Measurements from ENCODE around the gene PLA2G4C. TPM values are rescaled to one million over a fixed set of nuclear protein-coding genes. Genes with fewer than 3 reads are reported as not detected.
A peak's percentile ranks its signal among the peaks of the same experiment; 100 is the strongest.

Gene PLA2G4C
- total RNA-seq, 1 experiment from 2014 or later, result 5.9 TPM

- no peak overlapping the region for H3K4me2 ChIP-seq (ENCODE audit: low read depth, low read length, poor library complexity, severe bottlenecking)
- DNase-seq, result no peak
- H2AFZ ChIP-seq (ENCODE audit: low read length), result no peak overlapping the region
- no peaks in the 10 kb centered on the region for H3K4me1 ChIP-seq (ENCODE audit: low read length)
- H3K4me3 ChIP-seq (ENCODE audit: low read length), result no peak overlapping the region
- H3K9ac ChIP-seq (ENCODE audit: low read length), result no peak overlapping the region
- no peaks in the 10 kb centered on the region for H3K27me3 ChIP-seq (ENCODE audit: low read length)
- no peak overlapping the region for H3K27ac ChIP-seq (ENCODE audit: low read length)
- H3K79me2 ChIP-seq (ENCODE audit: low read length), result no peaks in the 10 kb centered on the region
- no peaks in the 10 kb centered on the region for H4K20me1 ChIP-seq (ENCODE audit: insufficient read depth, low read depth, low read length)
- H3K9me3 ChIP-seq (ENCODE audit: low read length), result no peaks in the 10 kb centered on the region
- peaks cover 20% of the 10 kb centered on the region for H3K36me3 ChIP-seq (ENCODE audit: insufficient read depth, low read length)
- no peaks in the 10 kb centered on the region for H3K9me2 ChIP-seq (replicated peaks; ENCODE audit: insufficient read depth, low read length)
Measured at GRCh38 chr19:48121066-48121465, 10.4 kb upstream of the PLA2G4C start.

GRCh38 chr19:48120505-48120904 is 9.9 kb upstream of the PLA2G4C start:
- no peak overlapping the region for H2AFZ ChIP-seq (ENCODE audit: low read length)
- peaks cover 18% of the 10 kb centered on the region for H3K36me3 ChIP-seq (ENCODE audit: insufficient read depth, low read length)
- H3K4me1 ChIP-seq (ENCODE audit: low read length), result no peaks in the 10 kb centered on the region
- H3K27me3 ChIP-seq (ENCODE audit: low read length), result no peaks in the 10 kb centered on the region
- no peak overlapping the region for H3K27ac ChIP-seq (ENCODE audit: low read length)
- no peak overlapping the region for H3K4me2 ChIP-seq (ENCODE audit: low read depth, low read length, poor library complexity, severe bottlenecking)
- H3K4me3 ChIP-seq (ENCODE audit: low read length), result no peak overlapping the region
- no peaks in the 10 kb centered on the region for H3K9me3 ChIP-seq (ENCODE audit: low read length)
- H3K79me2 ChIP-seq (ENCODE audit: low read length), result no peaks in the 10 kb centered on the region
- H4K20me1 ChIP-seq (ENCODE audit: insufficient read depth, low read depth, low read length), result no peaks in the 10 kb centered on the region
- no peak for DNase-seq
- H3K9ac ChIP-seq (ENCODE audit: low read length), result no peak overlapping the region
- no peaks in the 10 kb centered on the region for H3K9me2 ChIP-seq (replicated peaks; ENCODE audit: insufficient read depth, low read length)

- H3K27me3 ChIP-seq (ENCODE audit: low read length), result no peaks in the 10 kb centered on the region
- no peak overlapping the region for H3K9ac ChIP-seq (ENCODE audit: low read length)
- no peak overlapping the region for H3K4me2 ChIP-seq (ENCODE audit: low read depth, low read length, poor library complexity, severe bottlenecking)
- no peaks in the 10 kb centered on the region for H3K79me2 ChIP-seq (ENCODE audit: low read length)
- no peak overlapping the region for H2AFZ ChIP-seq (ENCODE audit: low read length)
- no peak overlapping the region for H3K4me3 ChIP-seq (ENCODE audit: low read length)
- no peaks in the 10 kb centered on the region for H3K4me1 ChIP-seq (ENCODE audit: low read length)
- peaks cover 7% of the 10 kb centered on the region; the same call in 1 of the 2 replicates for H3K36me3 ChIP-seq (ENCODE audit: insufficient read depth, low read length)
- H4K20me1 ChIP-seq (ENCODE audit: insufficient read depth, low read depth, low read length), result no peaks in the 10 kb centered on the region
- no peaks in the 10 kb centered on the region for H3K9me2 ChIP-seq (replicated peaks; ENCODE audit: insufficient read depth, low read length)
- no peak overlapping the region for H3K27ac ChIP-seq (ENCODE audit: low read length)
- DNase-seq, result no peak
- no peaks in the 10 kb centered on the region for H3K9me3 ChIP-seq (ENCODE audit: low read length)
Measured at GRCh38 chr19:48118131-48118517, 7.5 kb upstream of the PLA2G4C start.

- Histone ChIP-seq H3K36me3 (ENCODE audit: insufficient read depth, low read length) (peaks cover 7% of the 10 kb centered on the region; the same call in 1 of the 2 replicates), H3K4me2 (ENCODE audit: low read depth, low read length, poor library complexity, severe bottlenecking) (no peak overlapping the region), H3K27ac (ENCODE audit: low read length) (no peak overlapping the region), H3K9me2 (replicated peaks; ENCODE audit: insufficient read depth, low read length) (no peaks in the 10 kb centered on the region), H2AFZ (ENCODE audit: low read length) (no peak overlapping the region), H4K20me1 (ENCODE audit: insufficient read depth, low read depth, low read length) (no peaks in the 10 kb centered on the region), H3K9ac (ENCODE audit: low read length) (no peak overlapping the region), H3K4me1 (ENCODE audit: low read length) (no peaks in the 10 kb centered on the region), H3K9me3 (ENCODE audit: low read length) (no peaks in the 10 kb centered on the region), H3K79me2 (ENCODE audit: low read length) (no peaks in the 10 kb centered on the region), H3K4me3 (ENCODE audit: low read length) (no peak overlapping the region), H3K27me3 (ENCODE audit: low read length) (no peaks in the 10 kb centered on the region)
- DNase-seq, result no peak
Measured at GRCh38 chr19:48117515-48118130, 7.0 kb upstream of the PLA2G4C start.

- no peak overlapping the region for H3K4me2 ChIP-seq (ENCODE audit: low read depth, low read length, poor library complexity, severe bottlenecking)
- no peak for DNase-seq
- H4K20me1 ChIP-seq (ENCODE audit: insufficient read depth, low read depth, low read length), result no peaks in the 10 kb centered on the region
- H3K9ac ChIP-seq (ENCODE audit: low read length), result no peak overlapping the region
- H3K79me2 ChIP-seq (ENCODE audit: low read length), result no peaks in the 10 kb centered on the region
- no peaks in the 10 kb centered on the region for H3K9me2 ChIP-seq (replicated peaks; ENCODE audit: insufficient read depth, low read length)
- H3K4me3 ChIP-seq (ENCODE audit: low read length), result no peak overlapping the region
- no peaks in the 10 kb centered on the region for H3K9me3 ChIP-seq (ENCODE audit: low read length)
- no peaks in the 10 kb centered on the region for H3K36me3 ChIP-seq (ENCODE audit: insufficient read depth, low read length)
- H3K4me1 ChIP-seq (ENCODE audit: low read length), result peaks cover 9% of the 10 kb centered on the region
- no peaks in the 10 kb centered on the region for H3K27me3 ChIP-seq (ENCODE audit: low read length)
- H2AFZ ChIP-seq (ENCODE audit: low read length), result no peak overlapping the region
- no peak overlapping the region for H3K27ac ChIP-seq (ENCODE audit: low read length)
Measured at GRCh38 chr19:48113190-48113917, 2.7 kb upstream of the PLA2G4C start.

DNA sequence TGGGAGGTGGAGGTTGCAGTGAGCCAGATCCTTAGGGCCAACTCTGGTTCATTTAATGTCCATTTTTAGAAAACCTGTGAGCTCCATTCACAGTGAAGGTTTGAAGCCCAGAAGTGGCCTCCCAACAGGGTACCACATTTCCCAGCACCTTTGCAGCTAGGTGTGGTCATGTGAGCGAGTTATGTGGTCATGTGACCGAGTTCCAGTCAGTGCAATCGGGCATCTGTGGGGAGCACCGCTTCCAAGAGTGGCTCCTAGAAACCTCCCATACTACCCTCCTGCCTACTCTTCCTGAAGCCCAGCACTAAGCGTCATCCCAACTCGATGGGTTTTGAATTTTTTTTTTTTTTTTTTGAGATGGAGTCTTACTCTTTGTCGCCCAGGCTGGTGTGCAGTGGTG is 663 bp upstream of the PLA2G4C start:
- Histone ChIP-seq H2AFZ (ENCODE audit: low read length) (no peak overlapping the region), H3K27ac (ENCODE audit: low read length) (peak overlapping the region; percentile 45; the same call in 1 of the 2 replicates), H4K20me1 (ENCODE audit: insufficient read depth, low read depth, low read length) (no peaks in the 10 kb centered on the region), H3K36me3 (ENCODE audit: insufficient read depth, low read length) (no peaks in the 10 kb centered on the region), H3K4me3 (ENCODE audit: low read length) (0 out of 2 replicates have a peak overlapping the region, but pooled peaks have one; percentile 86), H3K79me2 (ENCODE audit: low read length) (no peaks in the 10 kb centered on the region), H3K4me1 (ENCODE audit: low read length) (peaks cover 13% of the 10 kb centered on the region), H3K9ac (ENCODE audit: low read length) (peak overlapping the region; percentile 86; the same call in 1 of the 2 replicates), H3K9me3 (ENCODE audit: low read length) (no peaks in the 10 kb centered on the region), H3K4me2 (ENCODE audit: low read depth, low read length, poor library complexity, severe bottlenecking) (peak overlapping the region; percentile 87), H3K27me3 (ENCODE audit: low read length) (no peaks in the 10 kb centered on the region), H3K9me2 (replicated peaks; ENCODE audit: insufficient read depth, low read length) (no peaks in the 10 kb centered on the region)
- peak; percentile 52 for DNase-seq

DNA sequence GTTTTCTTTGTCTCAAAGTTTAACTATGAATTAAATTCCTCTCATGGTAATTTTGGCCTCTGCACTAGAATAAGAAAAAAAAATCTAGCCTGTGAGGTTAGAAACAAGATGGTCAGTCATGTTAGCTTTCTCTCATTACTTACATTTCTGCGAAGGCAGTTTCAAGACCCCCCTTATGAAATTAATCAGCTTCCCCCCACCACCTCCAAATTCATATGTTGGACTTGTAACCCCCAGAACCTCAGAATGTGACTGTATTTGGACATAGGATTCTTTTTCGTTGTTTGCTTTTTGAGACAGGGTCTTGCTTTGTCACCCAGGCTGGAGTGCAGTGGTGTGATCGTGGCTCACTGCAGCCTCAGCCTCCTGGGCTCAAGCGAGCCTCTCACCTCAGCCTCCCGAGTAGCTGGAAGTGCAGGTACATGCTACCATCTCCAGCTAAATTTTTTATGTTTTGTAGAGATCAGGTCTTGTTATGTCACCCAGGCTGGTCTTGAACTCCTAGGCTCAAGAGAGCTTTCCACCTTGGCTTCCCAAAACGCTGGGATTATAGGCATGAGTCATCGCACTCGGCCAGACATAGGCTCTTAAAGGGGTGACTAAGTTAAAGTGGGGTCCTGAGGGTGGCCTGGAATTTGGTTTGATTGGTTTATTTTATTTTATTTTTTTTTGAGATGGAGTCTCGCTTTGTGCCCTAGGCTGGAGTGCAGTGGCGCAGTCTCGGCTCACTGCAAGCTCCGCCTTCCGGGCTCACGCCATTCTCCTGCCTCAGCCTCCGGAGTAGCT is 1.4 kb downstream of the PLA2G4C start:
- H4K20me1 ChIP-seq (ENCODE audit: insufficient read depth, low read depth, low read length), result no peaks in the 10 kb centered on the region
- H3K36me3 ChIP-seq (ENCODE audit: insufficient read depth, low read length), result no peaks in the 10 kb centered on the region
- no peak overlapping the region for H3K4me2 ChIP-seq (ENCODE audit: low read depth, low read length, poor library complexity, severe bottlenecking)
- H2AFZ ChIP-seq (ENCODE audit: low read length), result no peak overlapping the region
- H3K9me3 ChIP-seq (ENCODE audit: low read length), result no peaks in the 10 kb centered on the region
- no peak overlapping the region for H3K4me3 ChIP-seq (ENCODE audit: low read length)
- H3K79me2 ChIP-seq (ENCODE audit: low read length), result no peaks in the 10 kb centered on the region
- no peak overlapping the region for H3K9ac ChIP-seq (ENCODE audit: low read length)
- no peak overlapping the region for H3K27ac ChIP-seq (ENCODE audit: low read length)
- no peaks in the 10 kb centered on the region for H3K27me3 ChIP-seq (ENCODE audit: low read length)
- no peaks in the 10 kb centered on the region for H3K9me2 ChIP-seq (replicated peaks; ENCODE audit: insufficient read depth, low read length)
- no peak for DNase-seq
- peaks cover 13% of the 10 kb centered on the region for H3K4me1 ChIP-seq (ENCODE audit: low read length)

DNA sequence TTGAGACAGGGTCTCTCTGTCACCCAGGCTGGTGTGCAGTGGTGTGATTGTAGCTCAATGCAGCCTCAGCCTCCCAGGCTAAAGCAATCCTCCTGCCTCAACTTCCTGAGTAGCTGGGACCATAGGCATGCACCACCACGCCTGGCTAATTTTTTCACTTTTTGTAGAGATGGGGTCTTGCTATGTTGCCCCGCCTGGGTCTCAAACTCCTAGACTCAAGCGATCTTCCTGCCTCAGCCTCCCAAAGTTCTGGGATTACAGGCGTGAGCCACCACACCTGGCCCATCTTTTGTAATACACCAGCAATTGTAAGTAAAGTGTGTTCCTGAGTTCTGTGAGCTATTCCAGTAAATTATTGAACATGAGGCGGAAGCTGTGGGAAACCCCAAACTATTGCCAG is 6.7 kb downstream of the PLA2G4C start:
- Histone ChIP-seq H3K4me3 (ENCODE audit: low read length) (no peak overlapping the region), H3K79me2 (ENCODE audit: low read length) (no peaks in the 10 kb centered on the region), H3K27ac (ENCODE audit: low read length) (no peak overlapping the region), H3K4me2 (ENCODE audit: low read depth, low read length, poor library complexity, severe bottlenecking) (no peak overlapping the region), H3K9me3 (ENCODE audit: low read length) (no peaks in the 10 kb centered on the region), H3K36me3 (ENCODE audit: insufficient read depth, low read length) (no peaks in the 10 kb centered on the region), H4K20me1 (ENCODE audit: insufficient read depth, low read depth, low read length) (no peaks in the 10 kb centered on the region), H2AFZ (ENCODE audit: low read length) (no peak overlapping the region), H3K9me2 (replicated peaks; ENCODE audit: insufficient read depth, low read length) (no peaks in the 10 kb centered on the region), H3K4me1 (ENCODE audit: low read length) (peaks cover 8% of the 10 kb centered on the region), H3K9ac (ENCODE audit: low read length) (no peak overlapping the region), H3K27me3 (ENCODE audit: low read length) (no peaks in the 10 kb centered on the region)
- DNase-seq, result no peak

All from Karpas-422 (cell line).